Caco-2 (cell line): ENCODE results near the gene PACC1. TPM values are rescaled to one million over a fixed set of nuclear protein-coding genes. Genes with fewer than 3 reads are reported as not detected.

ENCODE experiments used
- BruUV-seq: library from RNA; stranded (reverse); fragments of 400-500 nt; replicated peaks from 2 replicates; lab custom pipeline; 2021; lab: Mats Ljungman, UMichigan
- CTCF ChIA-PET: fragments of 300-600 bp; sonication (Branson Sonifier 250); formaldehyde crosslinking; loops from one replicate; lab custom pipeline; 2022; ENCODE audit warnings: antibody characterized with exemption; lab: Charles Lee
- POLR2A ChIA-PET: fragments of 300-600 bp; sonication (Branson Sonifier 250); formaldehyde crosslinking; loops from one replicate; lab custom pipeline; 2022; ENCODE audit warnings: antibody characterized with exemption; lab: Charles Lee
- DNase-seq, 2 experiments: peaks; one replicate each; pipeline versions ENCODE4 v3.0.0 to v3.0.0-alpha.2; 2020 to 2022
- H3K27me3 ChIP-seq: replicated peaks from 2 replicates; pipeline ENCODE4 v1.6.0; 2011; ENCODE audit warnings: low read length; ENCODE audit not compliant: control insufficient read depth, insufficient read depth
- H3K36me3 ChIP-seq: 2 replicates; pipeline ENCODE4 v1.5.1; 2011; ENCODE audit warnings: low read length; ENCODE audit not compliant: control insufficient read depth, insufficient read depth
- H3K4me1 ChIP-seq: fragments of 250-450 bp; sonication (Bioruptor Pico); 2 replicates; pipeline ENCODE4 v1.5.1; 2020; ENCODE audit warnings: mild to moderate bottlenecking
- H3K4me3 ChIP-seq: 2 replicates; pipeline ENCODE4 v1.5.1; 2011; ENCODE audit warnings: low read depth, mild to moderate bottlenecking, control low read depth, low read length
- H3K9me3 ChIP-seq: fragments of 250-450 bp; sonication (Bioruptor Pico); 2 replicates; pipeline ENCODE4 v1.5.1; 2020; ENCODE audit warnings: mild to moderate bottlenecking, moderate library complexity
- H3K27ac Mint-ChIP-seq: one replicate; pipeline ENCODE4 v1.8.0; 2022; ENCODE audit warnings: mixed read lengths; ENCODE audit not compliant: unreplicated experiment
- H3K27me3 Mint-ChIP-seq: one replicate; pipeline ENCODE4 v1.8.0; 2022; ENCODE audit warnings: mixed read lengths; ENCODE audit not compliant: insufficient read depth, unreplicated experiment
- H3K36me3 Mint-ChIP-seq: one replicate; pipeline ENCODE4 v1.8.0; 2022; ENCODE audit warnings: mild to moderate bottlenecking, mixed read lengths; ENCODE audit not compliant: insufficient read depth, unreplicated experiment
- H3K4me1 Mint-ChIP-seq: one replicate; pipeline ENCODE4 v1.8.0; 2022; ENCODE audit warnings: low read depth, mixed read lengths; ENCODE audit not compliant: unreplicated experiment
- H3K4me3 Mint-ChIP-seq: one replicate; pipeline ENCODE4 v1.8.0; 2022; ENCODE audit warnings: mild to moderate bottlenecking, moderate library complexity, mixed read lengths; ENCODE audit not compliant: unreplicated experiment
- H3K9me3 Mint-ChIP-seq: one replicate; pipeline ENCODE4 v1.8.0; 2022; ENCODE audit warnings: mixed read lengths; ENCODE audit not compliant: unreplicated experiment
- intact Hi-C: fragments of 100-400 bp; cut with micrococcal nuclease; formaldehyde crosslinking; loops from one replicate; pipeline ENCODE4 v1.10.0; 2022; ENCODE audit not compliant: unreplicated experiment
- total RNA-seq: library from RNA; stranded (reverse); gene quantifications from 2 replicates; pipeline ENCODE4 v1.2.3, GENCODE V29; 2022
- TF ChIP-seq, protein P1 (sequence below), 2 experiments: fragments of 200-600 bp in 1 of 2; IDR thresholded peaks; 1 replicate in 1 of 2; 2 replicates in 1 of 2; pipeline versions ENCODE4 v1.5.1 to v1.8.0; 2011 to 2022; ENCODE audit warnings: antibody characterized with exemption in 1 of 2, control low read depth in 1 of 2, inconsistent platforms in 1 of 2, low read depth in 1 of 2, low read length in 1 of 2, mild to moderate bottlenecking in 1 of 2, moderate library complexity in 1 of 2; ENCODE audit not compliant: insufficient read depth in 1 of 2, severe bottlenecking in 1 of 2, unreplicated experiment in 1 of 2

PACC1 gene
- total RNA-seq, 1 experiment from 2014 or later, result 15.6 TPM

DNA sequence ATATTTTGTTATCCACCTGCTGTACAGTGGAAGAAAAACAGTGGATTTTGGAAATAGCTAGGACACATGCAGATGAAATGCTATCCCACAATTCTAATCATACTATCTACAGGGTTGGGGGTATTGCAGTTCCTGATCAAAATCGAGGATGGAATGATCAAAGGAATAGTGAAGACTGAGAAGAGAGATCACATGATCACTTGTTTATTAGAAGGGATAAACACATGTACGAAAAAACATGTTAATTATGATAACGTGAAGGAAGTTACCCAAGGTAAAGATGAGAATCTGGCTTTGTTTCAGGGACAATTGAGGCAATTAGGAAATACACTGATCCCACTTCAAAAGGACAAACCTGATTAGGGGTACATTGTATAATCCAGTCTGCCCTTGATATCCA, 9.2 kb upstream of the PACC1 start:
- Mint-ChIP-seq H3K27me3 (no peaks in the 10 kb centered on the region), H3K4me1 (no peaks in the 10 kb centered on the region), H3K27ac (no peak overlapping the region), H3K4me3 (no peak overlapping the region), H3K9me3 (no peaks in the 10 kb centered on the region), H3K36me3 (no peaks in the 10 kb centered on the region)
- ChIA-PET CTCF (no interaction called here), POLR2A (no interaction called here)
- Histone ChIP-seq H3K36me3 (no peaks in the 10 kb centered on the region), H3K4me3 (no peak overlapping the region), H3K9me3 (no peaks in the 10 kb centered on the region), H3K4me1 (0 out of 2 replicates have a peak, but pooled peaks cover 2% of the 10 kb centered on the region), H3K27me3 (no peaks in the 10 kb centered on the region)
- no TSS peak for BruUV-seq
- TF ChIP-seq, protein P1, sequence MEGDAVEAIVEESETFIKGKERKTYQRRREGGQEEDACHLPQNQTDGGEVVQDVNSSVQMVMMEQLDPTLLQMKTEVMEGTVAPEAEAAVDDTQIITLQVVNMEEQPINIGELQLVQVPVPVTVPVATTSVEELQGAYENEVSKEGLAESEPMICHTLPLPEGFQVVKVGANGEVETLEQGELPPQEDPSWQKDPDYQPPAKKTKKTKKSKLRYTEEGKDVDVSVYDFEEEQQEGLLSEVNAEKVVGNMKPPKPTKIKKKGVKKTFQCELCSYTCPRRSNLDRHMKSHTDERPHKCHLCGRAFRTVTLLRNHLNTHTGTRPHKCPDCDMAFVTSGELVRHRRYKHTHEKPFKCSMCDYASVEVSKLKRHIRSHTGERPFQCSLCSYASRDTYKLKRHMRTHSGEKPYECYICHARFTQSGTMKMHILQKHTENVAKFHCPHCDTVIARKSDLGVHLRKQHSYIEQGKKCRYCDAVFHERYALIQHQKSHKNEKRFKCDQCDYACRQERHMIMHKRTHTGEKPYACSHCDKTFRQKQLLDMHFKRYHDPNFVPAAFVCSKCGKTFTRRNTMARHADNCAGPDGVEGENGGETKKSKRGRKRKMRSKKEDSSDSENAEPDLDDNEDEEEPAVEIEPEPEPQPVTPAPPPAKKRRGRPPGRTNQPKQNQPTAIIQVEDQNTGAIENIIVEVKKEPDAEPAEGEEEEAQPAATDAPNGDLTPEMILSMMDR (IDR thresholded peaks at IDR 0.05; ENCODE audit: insufficient read depth in 1 of 2, low read depth in 1 of 2, low read length in 1 of 2, severe bottlenecking in 1 of 2, unreplicated experiment in 1 of 2), result no peak
- DNase-seq, result no peak
- intact Hi-C loops, result no loop called here

DNA sequence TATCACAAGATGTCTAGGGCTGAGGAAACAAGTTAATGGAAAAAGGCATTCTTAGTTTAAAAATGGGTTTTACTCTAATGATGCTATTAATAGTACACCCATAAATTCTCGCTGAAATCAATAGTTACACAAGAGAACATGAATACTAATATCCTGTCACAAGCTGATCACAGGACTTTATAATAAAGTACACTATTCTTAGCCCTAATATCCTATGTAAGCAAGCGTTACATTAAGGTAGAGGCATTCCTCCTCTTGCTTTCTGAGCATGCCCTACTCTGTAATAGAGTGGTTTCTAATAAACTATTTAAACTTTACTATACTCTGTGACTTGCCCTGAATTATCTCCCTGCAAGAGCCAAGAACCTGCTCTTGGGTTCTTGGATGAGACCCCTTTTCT, 6.5 kb upstream of the PACC1 start:
- no TSS peak for BruUV-seq
- no peaks in the 10 kb centered on the region for H3K27me3 Mint-ChIP-seq
- intact Hi-C loops, result no loop called here
- H3K4me1 Mint-ChIP-seq, result no peaks in the 10 kb centered on the region
- Histone ChIP-seq H3K9me3 (no peaks in the 10 kb centered on the region), H3K4me3 (no peak overlapping the region), H3K4me1 (no peaks in the 10 kb centered on the region), H3K27me3 (no peaks in the 10 kb centered on the region), H3K36me3 (no peaks in the 10 kb centered on the region; the same call in 1 of the 2 replicates)
- no peaks in the 10 kb centered on the region for H3K9me3 Mint-ChIP-seq
- H3K27ac Mint-ChIP-seq, result no peak overlapping the region
- ChIA-PET POLR2A (interaction anchor here (0.6 kb wide), 1 partner anchor 371 kb away, joined by 3 read pairs; no protein-coding TSS in a partner anchor), CTCF (no interaction called here)
- no peaks in the 10 kb centered on the region for H3K36me3 Mint-ChIP-seq
- TF ChIP-seq, protein P1 (IDR thresholded peaks at IDR 0.05; ENCODE audit: insufficient read depth in 1 of 2, low read depth in 1 of 2, low read length in 1 of 2, severe bottlenecking in 1 of 2, unreplicated experiment in 1 of 2), result no peak
- no peak overlapping the region for H3K4me3 Mint-ChIP-seq
- no peak for DNase-seq

DNA sequence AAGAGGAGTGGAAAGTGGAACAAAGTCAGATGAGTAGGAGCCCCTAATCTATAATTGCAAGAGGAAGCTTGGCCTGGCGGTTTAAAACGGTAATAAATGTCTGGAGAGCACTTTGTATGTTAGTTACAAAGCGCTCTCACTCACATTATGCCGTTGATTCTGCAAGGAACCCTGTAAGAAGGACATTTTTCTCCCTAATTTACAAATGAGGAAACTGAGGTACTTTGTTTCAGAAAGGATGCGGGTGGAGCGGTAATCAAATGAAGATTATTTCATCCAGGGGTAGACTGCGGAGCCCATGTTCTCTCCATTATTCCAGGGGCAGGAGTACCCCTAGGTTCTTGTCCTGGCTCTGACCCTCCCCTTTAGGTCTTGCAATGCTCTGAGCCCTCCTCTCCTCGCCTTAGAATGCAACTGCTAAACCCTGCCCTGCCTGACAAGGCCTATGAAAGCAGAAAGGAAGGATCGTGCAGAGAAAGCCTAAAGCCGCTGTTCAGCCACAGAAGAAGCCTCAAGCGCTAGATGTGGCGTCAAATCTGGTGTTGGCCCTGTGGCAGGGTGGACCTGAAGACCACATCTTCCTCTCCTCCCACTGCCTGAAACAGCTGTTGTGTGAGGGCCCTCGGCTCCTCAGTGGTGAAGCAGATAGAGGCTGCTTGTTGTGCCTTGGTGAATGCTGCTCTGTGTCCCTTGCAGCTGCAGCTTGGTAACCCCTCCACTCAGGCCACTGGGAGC, 588 bp upstream of the PACC1 start:
- Mint-ChIP-seq H3K9me3 (no peaks in the 10 kb centered on the region), H3K27me3 (no peaks in the 10 kb centered on the region), H3K36me3 (peaks cover 7% of the 10 kb centered on the region), H3K4me3 (peak overlapping the region; percentile 83), H3K4me1 (peaks cover 17% of the 10 kb centered on the region), H3K27ac (peak overlapping the region; percentile 60)
- ChIA-PET CTCF (interaction anchor here (0.5 to 2.2 kb wide), 3 partner anchors 41 to 257 kb away, joined by 3 to 8 read pairs (median 4); no protein-coding TSS in a partner anchor), POLR2A (interaction anchor here (1.0 kb wide), 1 partner anchor 131 kb away, joined by 3 read pairs; no protein-coding TSS in a partner anchor)
- no TSS peak for BruUV-seq
- H3K27me3 ChIP-seq, result no peaks in the 10 kb centered on the region
- H3K4me3 ChIP-seq, result peak overlapping the region; percentile 74
- H3K4me1 ChIP-seq, result peaks cover 7% of the 10 kb centered on the region
- H3K36me3 ChIP-seq, result no peaks in the 10 kb centered on the region; the same call in 1 of the 2 replicates
- intact Hi-C loops, result no loop called here
- TF ChIP-seq, protein P1 (IDR thresholded peaks at IDR 0.05; ENCODE audit: insufficient read depth in 1 of 2, low read depth in 1 of 2, low read length in 1 of 2, severe bottlenecking in 1 of 2, unreplicated experiment in 1 of 2), result no peak
- H3K9me3 ChIP-seq, result no peaks in the 10 kb centered on the region
- no peak for DNase-seq
